ENCODE results near the gene GNA15.

GNA15 gene

GRCh38 chr19:3183721-3184641 is 48.1 kb downstream of the GNA15 start (continued):
- TF ChIP-seq ZNF37A (tag by site-specific recombination; IDR thresholded peaks at IDR 0.05): no peak

GRCh38 chr19:3184847-3185460 is 49.1 kb downstream of the GNA15 start:
- no peak overlapping the region; the same call in 1 of the 2 replicates for H3K27ac ChIP-seq (ENCODE audit: extremely low read depth, low read depth, low read length)
- POLR2A ChIA-PET: no interaction called here
- CTCF ChIA-PET: interaction anchor here (1.5 kb wide), 2 partner anchors 109 to 234 kb away, joined by 3 to 4 read pairs; no protein-coding TSS in a partner anchor

DNA sequence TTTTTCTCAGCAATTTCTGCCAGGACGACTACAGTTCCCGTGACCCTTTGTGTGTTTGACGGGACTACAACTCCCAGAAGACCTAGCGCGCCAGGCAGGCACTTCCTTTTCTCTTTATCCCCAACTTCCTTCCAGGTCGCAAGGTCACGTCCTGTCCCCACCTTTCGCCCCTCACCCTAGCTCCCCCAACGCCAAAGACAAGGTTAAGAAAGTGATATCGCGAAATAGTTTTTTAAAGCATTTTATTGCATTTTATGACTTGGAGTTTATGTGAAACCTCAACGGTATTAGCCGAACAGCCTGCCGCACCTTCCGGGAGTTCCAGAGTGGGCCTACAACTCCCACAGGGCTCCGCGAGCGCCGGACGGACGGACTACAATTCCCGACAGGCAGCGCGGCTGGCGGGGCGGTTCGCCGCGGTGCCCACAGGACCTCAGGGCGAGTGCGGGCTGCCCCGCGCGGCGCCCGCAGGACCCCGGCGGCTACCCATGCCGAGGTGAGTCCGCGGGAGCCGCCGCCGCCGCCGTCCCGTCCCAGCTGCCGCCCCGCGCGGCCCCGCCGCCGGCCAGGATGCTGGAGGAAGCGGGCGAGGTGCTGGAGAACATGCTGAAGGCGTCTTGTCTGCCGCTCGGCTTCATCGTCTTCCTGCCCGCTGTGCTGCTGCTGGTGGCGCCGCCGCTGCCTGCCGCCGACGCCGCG is 49.8 kb downstream of the GNA15 start, which contains the start of gene NCLN:
NCLN (plus strand) TSS at position 470 of the 699 bp plus-strand sequence; CDS start at position 571, 101 bp downstream.
- H3K4me1 ChIP-seq (ENCODE audit: control insufficient read depth, insufficient read depth, low read length): peaks cover 5% of the 10 kb centered on the region
- H3K27ac ChIP-seq (ENCODE audit: extremely low read depth, low read depth, low read length): peak within 1 kb of the TSS; percentile 35
- CTCF ChIA-PET: interaction anchor here (0.9 kb wide), 1 partner anchor 25 kb away, joined by 4 read pairs; no protein-coding TSS in a partner anchor
- POLR2A ChIA-PET: interaction anchor here (1.0 to 1.3 kb wide), 2 partner anchors 37 to 236 kb away, joined by 3 to 4 read pairs; no protein-coding TSS in a partner anchor
- H3K9me3 ChIP-seq (ENCODE audit: control insufficient read depth, insufficient read depth, low read depth, low read length): no peaks in the 10 kb centered on the region
- peak within 1 kb of the TSS; percentile 98 for H3K4me3 ChIP-seq (ENCODE audit: low read depth, low read length)
- H3K36me3 ChIP-seq (ENCODE audit: control insufficient read depth in 2 of 2, insufficient read depth in 1 of 2, low read length in 2 of 2): peaks cover 0 to 28% of the 10 kb centered on the region in 2 experiments; a peak in 1 of 3 replicates
- no peak for TF ChIP-seq REPIN1 (tag by site-specific recombination; IDR thresholded peaks at IDR 0.05; ENCODE audit: low read depth)
- no peak for TF ChIP-seq ZFP41 (tag by site-specific recombination; IDR thresholded peaks at IDR 0.05; ENCODE audit: borderline replicate concordance)
- TF ChIP-seq ZNF146 (tag by site-specific recombination; IDR thresholded peaks at IDR 0.05): no peak
- no peak for TF ChIP-seq ZNF350 (tag by site-specific recombination; IDR thresholded peaks at IDR 0.05)
- TF ChIP-seq ZNF302 (tag by site-specific recombination; IDR thresholded peaks at IDR 0.05; ENCODE audit: low read depth): no peak
- TF ChIP-seq KLF1 (tag by site-specific recombination; IDR thresholded peaks at IDR 0.05): no peak
- TF ChIP-seq ZNF776 (tag by site-specific recombination; IDR thresholded peaks at IDR 0.05; ENCODE audit: borderline replicate concordance): no peak
- peak; percentile 28; the same call in 1 of the 2 replicates for TF ChIP-seq ZSCAN23 (tag by site-specific recombination; IDR thresholded peaks at IDR 0.05)
- TF ChIP-seq ZNF157 (tag by site-specific recombination; IDR thresholded peaks at IDR 0.05): no peak
- TF ChIP-seq SCRT2 (tag by site-specific recombination; IDR thresholded peaks at IDR 0.05): no peak
- no peak for TF ChIP-seq ZBTB48 (tag by site-specific recombination; IDR thresholded peaks at IDR 0.05)
- no peak for TF ChIP-seq ZSCAN16 (tag by site-specific recombination; IDR thresholded peaks at IDR 0.05)
- no peak for TF ChIP-seq ZNF704 (tag by site-specific recombination; IDR thresholded peaks at IDR 0.05)
- TF ChIP-seq, protein P1, sequence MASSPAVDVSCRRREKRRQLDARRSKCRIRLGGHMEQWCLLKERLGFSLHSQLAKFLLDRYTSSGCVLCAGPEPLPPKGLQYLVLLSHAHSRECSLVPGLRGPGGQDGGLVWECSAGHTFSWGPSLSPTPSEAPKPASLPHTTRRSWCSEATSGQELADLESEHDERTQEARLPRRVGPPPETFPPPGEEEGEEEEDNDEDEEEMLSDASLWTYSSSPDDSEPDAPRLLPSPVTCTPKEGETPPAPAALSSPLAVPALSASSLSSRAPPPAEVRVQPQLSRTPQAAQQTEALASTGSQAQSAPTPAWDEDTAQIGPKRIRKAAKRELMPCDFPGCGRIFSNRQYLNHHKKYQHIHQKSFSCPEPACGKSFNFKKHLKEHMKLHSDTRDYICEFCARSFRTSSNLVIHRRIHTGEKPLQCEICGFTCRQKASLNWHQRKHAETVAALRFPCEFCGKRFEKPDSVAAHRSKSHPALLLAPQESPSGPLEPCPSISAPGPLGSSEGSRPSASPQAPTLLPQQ (tag by site-specific recombination; IDR thresholded peaks at IDR 0.05): no peak

More at GRCh38 chr19:3184847-3185460, 49.1 kb downstream of the GNA15 start:
- H3K9me3 ChIP-seq (ENCODE audit: control insufficient read depth, insufficient read depth, low read depth, low read length): no peaks in the 10 kb centered on the region
- TF ChIP-seq ZNF24 (tag by site-specific recombination; IDR thresholded peaks at IDR 0.05) (peak; percentile 100), ZSCAN30 (tag by site-specific recombination; IDR thresholded peaks at IDR 0.05) (0 out of 2 replicates have a peak, but pooled peaks have one; percentile 13), ZNF610 (tag by site-specific recombination; IDR thresholded peaks at IDR 0.05; ENCODE audit: borderline replicate concordance) (no peak), ZFP3 (tag by site-specific recombination; IDR thresholded peaks at IDR 0.05; ENCODE audit: low read depth) (no peak), ZNF561 (tag by site-specific recombination; IDR thresholded peaks at IDR 0.05; ENCODE audit: borderline replicate concordance) (0 out of 2 replicates have a peak, but pooled peaks have one; percentile 20), PRDM10 (tag by site-specific recombination; IDR thresholded peaks at IDR 0.05) (peak; percentile 93), OSR2 (tag by site-specific recombination; IDR thresholded peaks at IDR 0.05) (peak; percentile 49; the same call in 1 of the 2 replicates), ZBTB20 (tag by site-specific recombination; IDR thresholded peaks at IDR 0.05) (0 out of 2 replicates have a peak, but pooled peaks have one; percentile 24), ZBTB8A (tag by site-specific recombination; IDR thresholded peaks at IDR 0.05) (peak; percentile 25; the same call in 1 of the 2 replicates), ZBTB48 (tag by site-specific recombination; IDR thresholded peaks at IDR 0.05) (0 out of 2 replicates have a peak, but pooled peaks have one; percentile 41)
- peak overlapping the region; percentile 98 for H3K4me3 ChIP-seq (ENCODE audit: low read depth, low read length)
- peaks cover 0 to 23% of the 10 kb centered on the region in 2 experiments; a peak in 1 of 3 replicates for H3K36me3 ChIP-seq (ENCODE audit: control insufficient read depth in 2 of 2, insufficient read depth in 1 of 2, low read length in 2 of 2)
- peaks cover 5% of the 10 kb centered on the region for H3K4me1 ChIP-seq (ENCODE audit: control insufficient read depth, insufficient read depth, low read length)
